SKM-1 (cell line): Measurements from ENCODE around the gene RAB7B.

Experiments
- DNase-seq: peaks from one replicate; lab custom pipeline; 2025; ENCODE audit not compliant: unreplicated experiment; lab: John Stamatoyannopoulos, UW

Gene RAB7B

GRCh38 chr1:205975387-205975998, 27.7 kb downstream of the RAB7B start:
- DNase-seq: no peak

DNA sequence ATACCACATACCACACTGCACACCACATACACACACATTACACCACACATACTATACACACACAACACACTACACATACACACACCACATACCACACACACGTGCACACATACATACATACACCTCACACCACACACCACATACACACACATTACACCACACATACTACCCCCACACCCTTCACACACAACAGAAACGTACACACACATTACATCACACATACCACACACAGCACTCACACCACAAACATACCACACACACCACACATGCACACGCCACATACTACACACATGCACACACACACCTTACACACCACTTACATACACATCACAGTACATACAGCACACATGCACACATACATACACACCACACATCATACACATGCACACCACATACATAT, 28.5 kb downstream of the RAB7B start:
- DNase-seq: no peak

- no peak for DNase-seq
Observed at GRCh38 chr1:205973377-205974232, 29.6 kb downstream of the RAB7B start.

GRCh38 chr1:205972491-205973168, 30.6 kb downstream of the RAB7B start:
- no peak for DNase-seq

DNA sequence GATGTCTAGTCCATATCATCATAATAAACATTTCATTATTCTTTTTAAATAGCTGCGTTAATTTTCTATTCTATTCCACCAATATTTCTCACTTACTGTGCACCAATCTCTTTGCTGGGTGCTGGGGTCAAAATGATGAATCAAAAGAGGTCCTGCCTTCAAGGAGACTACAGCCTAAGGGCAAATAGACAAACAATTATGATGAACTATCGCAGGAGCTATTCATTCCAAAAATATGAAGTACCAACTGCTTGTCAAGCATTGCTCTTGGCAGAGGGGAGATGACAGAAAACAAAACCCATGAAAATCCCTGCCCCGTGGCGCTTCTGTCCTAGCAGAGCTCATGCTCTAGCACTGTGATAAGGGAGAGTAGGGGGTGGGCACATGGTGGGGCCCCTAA, 31.1 kb downstream of the RAB7B start:
- no peak for DNase-seq

DNA sequence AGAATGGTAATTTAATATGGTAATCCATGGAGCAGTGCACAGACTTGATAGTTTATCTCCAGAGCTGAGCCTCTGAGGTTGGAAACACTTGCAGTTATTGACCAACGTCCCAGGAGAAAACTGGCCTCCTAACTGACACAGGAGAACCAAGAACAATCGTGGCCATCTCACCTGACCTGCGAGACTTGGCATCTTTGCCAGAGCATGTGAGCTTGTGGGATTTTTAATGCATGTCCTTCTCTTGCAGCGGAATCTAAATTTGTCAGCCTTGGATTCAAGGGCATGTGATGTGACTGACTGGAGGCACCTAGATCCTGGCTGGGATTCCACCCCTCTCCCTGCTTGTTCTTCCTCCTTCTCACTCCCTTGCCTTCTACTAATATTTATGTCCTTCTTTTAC, 32.1 kb downstream of the RAB7B start:
- no peak for DNase-seq

DNA sequence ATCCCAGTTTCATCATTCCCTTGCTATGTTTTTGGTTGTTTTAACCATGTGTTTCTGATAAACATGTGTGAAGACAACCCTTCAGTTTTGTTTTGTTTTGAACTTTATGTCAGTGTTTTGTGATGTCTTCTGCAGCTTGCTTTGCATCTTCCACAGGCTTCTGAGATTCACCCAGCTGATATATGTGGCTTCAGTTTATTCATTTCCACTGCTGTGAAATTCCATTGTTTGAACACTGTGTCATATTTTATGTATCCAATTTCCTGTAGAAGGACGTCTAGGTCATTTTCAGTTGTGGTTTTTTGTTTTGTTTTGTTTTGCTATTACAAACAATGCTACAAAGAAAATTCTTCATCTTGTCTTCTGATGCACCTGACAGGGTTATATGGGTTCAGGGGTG, 32.7 kb downstream of the RAB7B start:
- DNase-seq: no peak

GRCh38 chr1:205969229-205969628, 34.0 kb downstream of the RAB7B start:
- no peak for DNase-seq

DNA sequence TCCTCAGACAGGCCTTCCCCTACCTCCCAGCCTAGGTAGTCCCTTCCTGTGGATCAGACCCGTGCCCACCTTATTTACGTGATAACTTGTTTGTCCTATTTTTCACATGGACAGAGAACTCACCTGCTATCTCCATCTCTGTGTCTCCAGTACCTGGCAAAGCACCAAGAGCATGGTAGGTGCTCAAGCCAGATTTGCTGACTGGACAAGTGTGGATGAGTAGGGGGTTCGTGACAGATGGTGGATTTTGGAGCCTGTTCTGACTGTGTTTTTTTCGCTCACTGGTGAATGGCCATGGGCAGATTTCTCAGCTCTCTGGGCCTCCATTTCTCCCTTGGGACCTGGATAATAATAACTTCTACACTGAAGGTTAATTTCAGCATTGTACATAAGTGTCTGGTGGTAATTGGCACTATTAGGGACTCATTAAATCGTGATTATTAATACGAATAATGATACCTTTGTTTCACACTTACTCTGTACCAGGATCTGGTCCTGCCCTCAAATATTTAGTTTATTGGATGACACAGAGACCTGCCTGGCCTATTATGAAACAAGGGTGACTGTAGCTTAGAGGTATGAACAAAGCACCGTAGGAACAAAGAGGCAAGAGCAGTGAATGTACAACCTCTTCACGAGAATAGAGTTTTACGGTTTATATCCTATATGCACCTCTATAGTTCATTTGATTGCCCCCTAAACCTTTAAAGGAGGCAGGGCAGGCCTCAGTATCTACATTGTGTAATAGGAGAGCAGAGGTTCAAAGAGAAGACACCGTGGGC, 35.5 kb downstream of the RAB7B start:
- DNase-seq: no peak

DNA sequence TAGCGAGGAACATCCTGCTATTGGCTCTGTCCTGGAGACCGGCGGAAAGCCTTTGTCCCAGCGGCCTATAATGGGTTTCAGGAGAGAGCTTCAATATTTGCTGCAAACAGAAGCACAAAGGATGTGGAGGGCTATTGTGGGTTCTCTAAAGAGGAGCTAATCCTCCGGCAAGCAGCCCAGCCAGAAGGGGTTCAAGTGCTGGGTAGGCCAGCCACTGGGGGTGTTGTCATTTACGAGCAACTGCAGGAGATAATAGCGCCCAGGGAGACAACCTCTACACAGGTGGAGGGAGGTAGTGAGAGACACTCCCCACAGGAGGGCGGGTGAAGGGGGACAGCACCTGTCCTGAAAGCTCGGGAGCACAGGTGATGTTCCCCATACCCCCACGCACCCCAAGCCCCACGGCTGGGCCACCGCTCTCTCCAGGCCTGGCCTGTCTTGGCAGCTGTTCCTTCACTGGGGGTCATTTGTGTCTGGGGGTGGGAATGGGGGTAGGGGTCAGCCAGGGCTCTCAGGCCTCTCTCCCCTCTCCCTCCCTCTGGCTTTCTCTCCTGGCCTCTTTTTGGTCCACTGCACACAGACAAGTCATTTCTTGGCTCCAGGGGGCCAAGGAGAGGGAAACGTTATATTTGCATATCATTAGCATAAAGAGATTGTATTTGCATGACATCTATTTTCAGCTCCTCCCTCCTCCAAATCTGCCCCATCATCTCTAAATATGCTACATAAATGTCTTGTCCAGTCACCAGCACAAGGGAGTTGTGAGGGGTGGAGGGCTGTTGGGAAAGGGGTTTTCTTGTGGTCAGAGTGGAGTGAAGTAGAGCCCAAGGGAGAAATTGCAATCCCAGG, 37.9 kb downstream of the RAB7B start:
- no peak for DNase-seq

GRCh38 chr1:205963352-205964155, 39.6 kb downstream of the RAB7B start:
- peak; percentile 34 for DNase-seq

GRCh38 chr1:205962821-205963221, 40.4 kb downstream of the RAB7B start:
- DNase-seq: no peak

DNA sequence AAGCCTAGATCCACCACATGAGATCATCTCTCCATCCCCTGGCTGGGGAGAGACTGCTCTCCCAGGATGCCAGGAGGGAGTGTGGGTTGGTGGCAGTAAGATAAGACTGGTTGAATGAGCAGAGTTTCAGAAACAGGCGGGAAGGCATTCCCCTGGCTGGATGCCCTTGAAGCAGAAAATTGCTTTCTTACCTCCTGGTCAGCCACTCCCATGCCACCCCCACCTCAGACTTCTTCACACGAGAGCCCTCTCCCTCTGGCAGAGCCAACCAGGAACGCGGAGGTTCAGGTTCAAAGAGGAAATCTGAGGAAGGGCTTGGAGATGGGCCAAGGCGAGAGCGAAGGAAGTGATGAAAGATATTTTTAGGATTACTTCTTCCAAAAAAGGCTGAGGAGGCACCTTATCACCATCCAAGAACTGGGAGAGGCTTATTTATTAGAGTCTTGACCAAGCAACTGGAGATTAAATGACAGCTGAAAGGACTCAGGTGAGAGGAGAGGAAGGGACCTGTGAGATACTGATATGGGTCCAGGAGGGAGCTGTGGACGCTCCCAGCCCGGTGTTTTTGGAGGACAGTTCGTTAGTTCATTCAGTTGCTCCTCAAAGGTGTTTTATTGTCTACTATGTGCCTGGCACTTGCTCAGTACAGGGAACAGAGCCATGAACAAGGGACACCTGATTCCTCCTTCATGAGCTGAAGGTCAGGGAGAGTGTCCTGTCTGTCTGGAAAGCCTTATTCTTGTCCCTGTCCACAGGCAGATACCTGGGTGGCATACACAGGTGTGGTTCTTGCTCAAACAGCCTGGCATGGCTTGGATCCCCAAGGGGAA, 41.0 kb downstream of the RAB7B start:
- no peak for DNase-seq

DNA sequence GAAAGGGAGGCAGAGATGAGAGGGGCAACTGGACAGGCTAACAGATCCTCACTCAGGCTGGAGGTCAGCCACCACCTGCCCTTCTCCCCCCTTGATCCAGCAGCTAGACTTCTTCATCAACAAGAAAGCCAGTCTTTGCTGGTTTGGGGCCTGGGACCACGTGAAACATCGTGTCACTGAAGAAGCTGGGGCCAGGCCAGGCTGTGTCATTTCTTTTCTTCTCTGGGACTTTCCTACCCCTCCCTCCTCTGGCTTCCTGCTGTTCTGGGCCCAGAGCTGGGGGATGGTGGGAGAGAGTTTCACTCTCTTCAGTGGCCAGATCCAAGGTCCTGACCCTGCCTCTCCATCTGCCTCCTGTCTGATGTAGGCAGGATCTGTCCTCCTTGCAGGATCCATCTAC, 41.8 kb downstream of the RAB7B start:
- DNase-seq: no peak

DNA sequence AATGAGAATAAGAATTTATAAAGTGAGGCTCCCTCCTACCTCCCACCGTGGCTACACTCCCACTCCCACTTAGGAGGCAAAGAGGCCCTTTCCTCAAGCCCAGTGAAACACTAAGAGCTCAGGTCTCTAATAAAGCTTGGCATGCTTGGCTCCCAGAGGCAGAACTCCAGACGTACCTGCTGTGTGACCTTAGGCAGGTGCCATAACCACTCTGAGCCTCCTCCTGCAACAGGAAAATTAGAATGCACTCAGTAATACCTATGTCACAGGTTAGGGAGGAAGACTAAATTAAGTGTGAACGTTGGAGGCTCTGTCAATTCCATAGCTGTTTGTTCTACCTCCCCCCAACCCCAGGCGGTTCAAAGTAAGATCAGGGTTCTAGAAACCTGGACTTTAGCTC, 43.4 kb downstream of the RAB7B start:
- no peak for DNase-seq

DNA sequence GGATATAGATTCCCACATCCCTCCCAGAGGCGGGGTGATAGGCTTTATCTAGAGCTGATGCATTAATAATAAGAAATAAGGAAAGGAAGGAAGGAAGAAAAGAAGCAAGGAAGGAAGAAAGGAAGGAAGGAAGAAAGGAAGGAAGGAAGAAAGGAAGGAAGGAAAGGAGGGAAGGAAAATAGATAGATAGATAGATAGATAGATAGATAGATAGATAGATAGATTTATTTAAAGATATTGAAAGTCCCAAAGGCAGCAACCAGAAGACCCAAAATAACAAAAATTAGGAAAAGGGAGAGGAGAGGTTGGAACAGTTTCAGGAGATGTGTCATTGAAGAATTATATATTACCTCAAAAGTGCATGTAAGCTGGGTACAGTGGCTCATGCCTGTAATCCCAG, 47.7 kb downstream of the RAB7B start:
- no peak for DNase-seq

DNA sequence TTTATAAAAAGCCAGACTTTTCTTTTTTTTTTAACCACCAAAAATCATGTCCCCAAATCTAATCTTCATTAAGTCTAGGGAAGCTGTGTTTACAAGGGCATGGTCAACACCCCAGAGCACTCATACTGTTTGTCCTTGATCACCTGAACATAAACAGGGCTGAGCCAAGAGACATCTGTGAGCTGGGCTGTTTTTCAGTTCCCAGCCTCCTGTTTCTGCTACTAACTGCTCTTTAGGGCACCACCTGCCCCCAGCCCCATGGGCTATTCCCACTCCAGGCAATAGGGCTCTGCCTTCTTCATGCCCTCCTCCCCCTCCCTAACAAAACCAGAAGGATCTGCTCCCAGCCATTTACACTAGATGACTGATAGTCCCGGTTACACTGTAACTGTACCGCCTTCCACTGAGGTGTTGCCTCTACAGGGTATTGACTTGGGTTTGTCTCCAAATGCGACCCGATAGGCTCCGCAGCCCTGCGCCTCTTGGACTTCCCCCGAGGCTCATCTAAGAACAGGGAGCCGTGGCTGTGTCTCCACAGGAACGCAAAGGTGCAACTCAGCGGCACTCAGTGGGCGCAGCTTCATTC, 48.3 kb downstream of the RAB7B start:
- no peak for DNase-seq

- no peak for DNase-seq
Observed at GRCh38 chr1:205951746-205952145, 51.4 kb downstream of the RAB7B start.
